Neutrophil (primary cell): ENCODE data around the gene CCDC149.

ENCODE experiments used
- H3K27ac ChIP-seq: fragments of 200-600 bp; sonication (generic); 2 replicates; pipeline ENCODE4 v1.5.1; 2016; ENCODE audit warnings: mild to moderate bottlenecking, moderate library complexity
- H3K27me3 ChIP-seq: fragments of 200-600 bp; sonication (generic); 2 replicates; pipeline ENCODE4 v1.6.0; 2016; ENCODE audit warnings: mild to moderate bottlenecking
- H3K36me3 ChIP-seq: fragments of 200-600 bp; sonication (generic); 2 replicates; pipeline ENCODE4 v1.5.1; 2017
- H3K4me1 ChIP-seq, 2 experiments: fragments of 200-600 bp in 1 of 2; sonication (generic) in 1 of 2; 1 replicate in 1 of 2; 2 replicates in 1 of 2; pipeline versions ENCODE4 v1.5.1 to v1.6.1; 2013 to 2016; ENCODE audit warnings: low read depth in 1 of 2, low read length in 1 of 2, mild to moderate bottlenecking in 1 of 2, moderate library complexity in 1 of 2; ENCODE audit not compliant: control insufficient read depth in 1 of 2, insufficient read depth in 1 of 2
- H3K4me3 ChIP-seq, 2 experiments: fragments of 200-600 bp in 1 of 2; sonication (generic) in 1 of 2; 1 replicate in 1 of 2; 2 replicates in 1 of 2; pipeline ENCODE4 v1.5.1; 2013 to 2016; ENCODE audit warnings: low read depth in 1 of 2, low read length in 1 of 2, mild to moderate bottlenecking in 1 of 2, moderate library complexity in 1 of 2
- H3K9me3 ChIP-seq: fragments of 200-600 bp; sonication (generic); 2 replicates; pipeline ENCODE4 v1.5.1; 2016
- CTCF ChIP-seq: fragments of 200-600 bp; sonication (generic); IDR thresholded peaks from 2 replicates; pipeline ENCODE4 v1.5.1; 2016; ENCODE audit warnings: antibody characterized with exemption

The CCDC149 gene

GRCh38 chr4:24880186-24880585, 32.7 kb downstream of the CCDC149 start:
- Histone ChIP-seq H3K27me3 (no peaks in the 10 kb centered on the region), H3K36me3 (no peaks in the 10 kb centered on the region), H3K9me3 (no peaks in the 10 kb centered on the region), H3K4me1 (peaks cover 0 to 4% of the 10 kb centered on the region in 2 experiments), H3K4me3 (no peak overlapping the region), H3K27ac (no peak overlapping the region)
- TF ChIP-seq CTCF = no peak

- Histone ChIP-seq H3K36me3 (no peaks in the 10 kb centered on the region), H3K4me3 (no peak overlapping the region), H3K9me3 (no peaks in the 10 kb centered on the region), H3K27me3 (no peaks in the 10 kb centered on the region), H3K4me1 (peaks cover 0 to 4% of the 10 kb centered on the region in 2 experiments), H3K27ac (no peak overlapping the region)
- TF ChIP-seq CTCF = no peak
Measured at GRCh38 chr4:24878636-24879016, 34.2 kb downstream of the CCDC149 start.

- TF ChIP-seq CTCF = no peak
- peaks cover 0 to 4% of the 10 kb centered on the region in 2 experiments for H3K4me1 ChIP-seq
- H3K27ac ChIP-seq = no peak overlapping the region
- H3K9me3 ChIP-seq = no peaks in the 10 kb centered on the region
- H3K4me3 ChIP-seq = no peak overlapping the region
- no peaks in the 10 kb centered on the region for H3K27me3 ChIP-seq
- H3K36me3 ChIP-seq = no peaks in the 10 kb centered on the region
Measured at GRCh38 chr4:24877868-24878635, 34.8 kb downstream of the CCDC149 start.

GRCh38 chr4:24876431-24876830, 36.4 kb downstream of the CCDC149 start:
- TF ChIP-seq CTCF = no peak
- Histone ChIP-seq H3K9me3 (no peaks in the 10 kb centered on the region), H3K27ac (no peak overlapping the region), H3K36me3 (no peaks in the 10 kb centered on the region), H3K4me1 (peaks cover 0 to under 1% of the 10 kb centered on the region in 2 experiments), H3K4me3 (no peak overlapping the region), H3K27me3 (no peaks in the 10 kb centered on the region)

GRCh38 chr4:24872720-24873119, 40.1 kb downstream of the CCDC149 start:
- Histone ChIP-seq H3K36me3 (no peaks in the 10 kb centered on the region), H3K27ac (no peak overlapping the region), H3K27me3 (no peaks in the 10 kb centered on the region), H3K9me3 (no peaks in the 10 kb centered on the region), H3K4me3 (no peak overlapping the region), H3K4me1 (no peaks in the 10 kb centered on the region)
- TF ChIP-seq CTCF = no peak
